ENCODE data around the gene ZNF140.

The ZNF140 gene

GRCh38 chr12:133080368-133081158, at the start of gene ZNF140:
Gene ZNF140, plus strand, starts transcription at chr12:133080923. Its CDS starts 398 bp downstream, at chr12:133081321.
- Histone ChIP-seq H3K9me3 (ENCODE audit: control insufficient read depth, insufficient read depth, low read depth, low read length) (peaks cover 64% of the 10 kb centered on the region), H3K4me3 (ENCODE audit: low read depth, low read length) (peak within 1 kb of the TSS; percentile 90), H3K4me1 (ENCODE audit: control insufficient read depth, insufficient read depth, low read length) (no peaks in the 10 kb centered on the region), H3K9ac (ENCODE audit: low read length) (peak within 1 kb of the TSS; percentile 91), H3K27me3 (ENCODE audit: control insufficient read depth, insufficient read depth, low read length) (no peaks in the 10 kb centered on the region), H3K36me3 (ENCODE audit: control insufficient read depth, insufficient read depth, low read length) (peaks cover 39% of the 10 kb centered on the region), H3K27ac (ENCODE audit: low read depth, low read length) (peak within 1 kb of the TSS; percentile 89)

GRCh38 chr12:133037207-133038005, 43.3 kb upstream of the ZNF140 start, which contains the start of gene ZNF84:
Gene ZNF84, plus strand, starts transcription at chr12:133037509. Its CDS starts 3,959 bp downstream, at chr12:133041468.
- Histone ChIP-seq H3K9me3 (ENCODE audit: control insufficient read depth, insufficient read depth, low read depth, low read length) (peaks cover 60% of the 10 kb centered on the region), H3K9ac (ENCODE audit: low read length) (peak within 1 kb of the TSS; percentile 92), H3K4me1 (ENCODE audit: control insufficient read depth, insufficient read depth, low read length) (no peaks in the 10 kb centered on the region), H3K36me3 (ENCODE audit: control insufficient read depth, insufficient read depth, low read length) (peaks cover 32% of the 10 kb centered on the region), H3K27ac (ENCODE audit: low read depth, low read length) (peak within 1 kb of the TSS; percentile 97), H3K27me3 (ENCODE audit: control insufficient read depth, insufficient read depth, low read length) (no peaks in the 10 kb centered on the region), H3K4me3 (ENCODE audit: low read depth, low read length) (peak within 1 kb of the TSS; percentile 79)

DNA sequence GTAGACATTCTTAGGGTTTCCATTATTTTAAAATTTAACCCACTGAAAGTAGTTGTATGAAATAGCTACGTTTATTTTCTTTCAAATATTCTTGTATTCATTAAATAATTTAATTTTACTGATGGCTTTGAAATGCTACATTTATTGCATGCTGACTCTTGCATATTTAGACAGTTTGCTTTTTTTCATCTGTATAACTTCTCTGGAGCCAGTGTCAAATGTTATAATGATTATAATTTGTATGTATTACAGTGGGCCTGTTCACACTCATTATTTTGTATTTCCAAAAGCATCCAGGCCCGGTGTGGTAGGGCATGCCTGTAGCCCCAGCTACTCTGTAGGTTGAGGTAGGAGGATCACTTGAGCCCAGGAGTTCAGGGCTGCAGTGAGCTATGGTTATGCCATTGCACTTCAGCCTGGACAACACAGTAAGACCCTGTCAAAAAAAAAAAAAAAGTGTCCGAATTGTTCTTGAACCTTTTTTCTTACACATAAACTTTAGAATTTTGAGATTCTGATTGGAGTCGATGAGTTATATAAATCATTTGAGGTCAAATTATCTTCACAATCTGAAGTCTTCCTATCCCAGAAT, 42.5 kb upstream of the ZNF140 start:
- Histone ChIP-seq H3K4me1 (ENCODE audit: control insufficient read depth, insufficient read depth, low read length) (no peaks in the 10 kb centered on the region), H3K27ac (ENCODE audit: low read depth, low read length) (peak overlapping the region; percentile 97; the same call in 1 of the 2 replicates), H3K9me3 (ENCODE audit: control insufficient read depth, insufficient read depth, low read depth, low read length) (peaks cover 65% of the 10 kb centered on the region), H3K36me3 (ENCODE audit: control insufficient read depth, insufficient read depth, low read length) (peaks cover 40% of the 10 kb centered on the region), H3K9ac (ENCODE audit: low read length) (no peak overlapping the region), H3K4me3 (ENCODE audit: low read depth, low read length) (peak overlapping the region; percentile 79), H3K27me3 (ENCODE audit: control insufficient read depth, insufficient read depth, low read length) (no peaks in the 10 kb centered on the region)

GRCh38 chr12:133046698-133047097, 34.0 kb upstream of the ZNF140 start:
- H3K27me3 ChIP-seq (ENCODE audit: control insufficient read depth, insufficient read depth, low read length): no peaks in the 10 kb centered on the region
- no peak overlapping the region for H3K27ac ChIP-seq (ENCODE audit: low read depth, low read length)
- no peaks in the 10 kb centered on the region for H3K4me1 ChIP-seq (ENCODE audit: control insufficient read depth, insufficient read depth, low read length)
- no peak overlapping the region for H3K9ac ChIP-seq (ENCODE audit: low read length)
- H3K9me3 ChIP-seq (ENCODE audit: control insufficient read depth, insufficient read depth, low read depth, low read length): peaks cover 95% of the 10 kb centered on the region
- peaks cover 94% of the 10 kb centered on the region for H3K36me3 ChIP-seq (ENCODE audit: control insufficient read depth, insufficient read depth, low read length)
- no peak overlapping the region for H3K4me3 ChIP-seq (ENCODE audit: low read depth, low read length)

- Histone ChIP-seq H3K36me3 (ENCODE audit: control insufficient read depth, insufficient read depth, low read length) (peaks cover 55% of the 10 kb centered on the region), H3K27me3 (ENCODE audit: control insufficient read depth, insufficient read depth, low read length) (no peaks in the 10 kb centered on the region), H3K9me3 (ENCODE audit: control insufficient read depth, insufficient read depth, low read depth, low read length) (peaks cover 88% of the 10 kb centered on the region), H3K4me1 (ENCODE audit: control insufficient read depth, insufficient read depth, low read length) (no peaks in the 10 kb centered on the region), H3K4me3 (ENCODE audit: low read depth, low read length) (peak overlapping the region; percentile 13; the same call in 1 of the 2 replicates), H3K9ac (ENCODE audit: low read length) (no peak overlapping the region), H3K27ac (ENCODE audit: low read depth, low read length) (no peak overlapping the region)
Observed at GRCh38 chr12:133057446-133057845, 23.3 kb upstream of the ZNF140 start.

DNA sequence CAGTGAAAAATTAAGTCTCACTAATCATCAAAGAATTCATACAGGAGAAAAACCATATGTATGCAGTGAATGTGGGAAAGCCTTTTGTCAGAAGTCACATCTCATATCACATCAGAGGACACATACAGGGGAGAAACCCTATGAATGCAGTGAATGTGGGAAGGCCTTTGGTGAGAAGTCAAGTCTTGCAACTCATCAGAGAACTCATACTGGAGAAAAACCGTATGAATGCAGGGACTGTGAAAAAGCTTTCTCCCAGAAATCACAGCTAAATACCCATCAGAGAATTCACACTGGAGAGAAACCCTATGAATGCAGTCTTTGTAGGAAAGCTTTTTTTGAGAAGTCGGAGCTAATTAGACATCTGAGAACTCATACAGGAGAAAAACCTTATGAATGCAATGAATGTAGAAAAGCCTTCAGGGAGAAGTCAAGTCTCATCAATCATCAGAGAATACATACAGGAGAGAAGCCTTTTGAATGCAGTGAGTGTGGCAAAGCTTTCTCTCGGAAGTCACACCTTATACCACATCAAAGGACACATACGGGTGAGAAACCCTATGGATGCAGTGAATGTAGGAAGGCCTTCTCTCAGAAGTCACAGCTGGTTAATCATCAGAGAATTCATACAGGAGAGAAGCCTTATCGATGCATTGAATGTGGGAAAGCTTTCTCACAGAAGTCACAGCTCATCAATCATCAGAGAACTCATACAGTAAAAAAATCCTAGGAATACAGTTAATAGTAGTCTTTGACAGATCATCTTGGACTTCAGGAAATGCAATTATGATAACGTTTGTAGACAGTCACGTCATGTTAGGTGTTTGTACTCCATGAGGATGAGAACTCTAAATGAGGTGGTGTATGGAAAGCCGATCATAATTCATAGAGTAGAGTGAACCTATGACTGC, 22.3 kb upstream of the ZNF140 start:
- Histone ChIP-seq H3K4me3 (ENCODE audit: low read depth, low read length) (no peak overlapping the region), H3K27ac (ENCODE audit: low read depth, low read length) (no peak overlapping the region), H3K9ac (ENCODE audit: low read length) (no peak overlapping the region), H3K36me3 (ENCODE audit: control insufficient read depth, insufficient read depth, low read length) (peaks cover 45% of the 10 kb centered on the region), H3K9me3 (ENCODE audit: control insufficient read depth, insufficient read depth, low read depth, low read length) (peaks cover 88% of the 10 kb centered on the region), H3K4me1 (ENCODE audit: control insufficient read depth, insufficient read depth, low read length) (no peaks in the 10 kb centered on the region), H3K27me3 (ENCODE audit: control insufficient read depth, insufficient read depth, low read length) (no peaks in the 10 kb centered on the region)

- no peak overlapping the region for H3K4me3 ChIP-seq (ENCODE audit: low read depth, low read length)
- peaks cover 98% of the 10 kb centered on the region for H3K9me3 ChIP-seq (ENCODE audit: control insufficient read depth, insufficient read depth, low read depth, low read length)
- peaks cover 21% of the 10 kb centered on the region for H3K36me3 ChIP-seq (ENCODE audit: control insufficient read depth, insufficient read depth, low read length)
- no peaks in the 10 kb centered on the region for H3K4me1 ChIP-seq (ENCODE audit: control insufficient read depth, insufficient read depth, low read length)
- no peaks in the 10 kb centered on the region for H3K27me3 ChIP-seq (ENCODE audit: control insufficient read depth, insufficient read depth, low read length)
- no peak overlapping the region for H3K9ac ChIP-seq (ENCODE audit: low read length)
- no peak overlapping the region for H3K27ac ChIP-seq (ENCODE audit: low read depth, low read length)
Observed at GRCh38 chr12:133061954-133062353, 18.8 kb upstream of the ZNF140 start.

DNA sequence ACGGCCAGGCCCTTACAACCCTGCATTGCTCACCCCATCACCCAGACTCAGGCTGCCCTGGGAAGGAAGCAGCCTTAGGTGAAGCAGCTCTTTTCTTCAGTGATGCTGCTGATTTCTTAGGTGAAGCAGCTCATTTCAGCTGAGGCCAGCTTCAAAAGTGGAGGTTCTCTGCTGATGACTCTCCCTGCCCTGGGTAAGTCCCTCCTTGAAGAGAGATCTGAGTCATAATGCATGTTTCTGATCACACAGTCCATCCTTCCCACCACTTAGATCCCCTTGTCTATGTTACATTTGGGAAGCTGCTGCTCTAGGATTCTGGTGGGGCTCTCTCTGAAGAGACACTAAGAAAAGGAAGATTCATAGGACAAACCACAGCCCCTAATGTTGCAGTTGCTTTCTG, 17.2 kb upstream of the ZNF140 start:
- Histone ChIP-seq H3K4me1 (ENCODE audit: control insufficient read depth, insufficient read depth, low read length) (no peaks in the 10 kb centered on the region), H3K4me3 (ENCODE audit: low read depth, low read length) (no peak overlapping the region), H3K27ac (ENCODE audit: low read depth, low read length) (no peak overlapping the region), H3K9me3 (ENCODE audit: control insufficient read depth, insufficient read depth, low read depth, low read length) (peaks cover 97% of the 10 kb centered on the region), H3K36me3 (ENCODE audit: control insufficient read depth, insufficient read depth, low read length) (peaks cover 5% of the 10 kb centered on the region), H3K9ac (ENCODE audit: low read length) (no peak overlapping the region), H3K27me3 (ENCODE audit: control insufficient read depth, insufficient read depth, low read length) (no peaks in the 10 kb centered on the region)

- Histone ChIP-seq H3K36me3 (ENCODE audit: control insufficient read depth, insufficient read depth, low read length) (no peaks in the 10 kb centered on the region), H3K27ac (ENCODE audit: low read depth, low read length) (no peak overlapping the region), H3K9me3 (ENCODE audit: control insufficient read depth, insufficient read depth, low read depth, low read length) (peaks cover 72% of the 10 kb centered on the region), H3K27me3 (ENCODE audit: control insufficient read depth, insufficient read depth, low read length) (no peaks in the 10 kb centered on the region), H3K9ac (ENCODE audit: low read length) (no peak overlapping the region), H3K4me3 (ENCODE audit: low read depth, low read length) (no peak overlapping the region), H3K4me1 (ENCODE audit: control insufficient read depth, insufficient read depth, low read length) (no peaks in the 10 kb centered on the region)
Observed at GRCh38 chr12:133073836-133074235, 6.9 kb upstream of the ZNF140 start.

DNA sequence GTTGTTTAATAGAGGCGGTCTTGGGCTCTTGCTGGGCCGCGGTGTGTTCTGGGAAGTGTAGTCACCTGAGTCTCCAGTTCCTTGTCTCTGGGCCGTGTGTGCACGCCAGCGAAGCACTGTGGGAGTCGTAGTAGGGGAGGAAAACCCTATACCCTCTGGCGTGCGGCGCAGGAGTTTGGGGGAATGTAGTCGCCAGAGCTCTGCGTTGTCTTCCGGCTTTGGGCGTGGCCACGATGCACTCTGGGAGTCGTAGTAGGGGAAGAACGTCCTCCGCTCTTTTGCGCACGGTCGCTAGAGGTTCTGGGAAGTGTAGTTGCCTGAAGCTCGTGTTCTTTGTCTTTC, 726 bp upstream of the ZNF140 start:
- no peaks in the 10 kb centered on the region for H3K4me1 ChIP-seq (ENCODE audit: control insufficient read depth, insufficient read depth, low read length)
- no peaks in the 10 kb centered on the region for H3K27me3 ChIP-seq (ENCODE audit: control insufficient read depth, insufficient read depth, low read length)
- H3K27ac ChIP-seq (ENCODE audit: low read depth, low read length): peak overlapping the region; percentile 89
- H3K9me3 ChIP-seq (ENCODE audit: control insufficient read depth, insufficient read depth, low read depth, low read length): peaks cover 63% of the 10 kb centered on the region
- H3K4me3 ChIP-seq (ENCODE audit: low read depth, low read length): peak overlapping the region; percentile 90
- H3K36me3 ChIP-seq (ENCODE audit: control insufficient read depth, insufficient read depth, low read length): peaks cover 33% of the 10 kb centered on the region
- H3K9ac ChIP-seq (ENCODE audit: low read length): peak overlapping the region; percentile 85
